CD14-positive monocyte (primary cell): Measurements from ENCODE around the gene AGGF1. TPM values are rescaled to one million over a fixed set of nuclear protein-coding genes. Genes with fewer than 3 reads are reported as not detected.
A peak's percentile ranks its signal among the peaks of the same experiment; 100 is the strongest.

Experiments
- DNase-seq, 3 donors: peaks; one replicate each; pipeline ENCODE4 v3.0.0-alpha.2; 2011 to 2022
- H2AFZ ChIP-seq: 2 replicates; pipeline ENCODE4 v1.6.0; 2012; ENCODE audit warnings: mild to moderate bottlenecking, low read depth, low read length, inconsistent platforms; ENCODE audit not compliant: insufficient read depth, poor library complexity, severe bottlenecking
- H3K27ac ChIP-seq, 2 donors: 1 replicate in 1 of 2; 2 replicates in 1 of 2; pipeline ENCODE4 v1.5.1; 2012 to 2013; ENCODE audit warnings: low read length in 2 of 2, control low read depth in 1 of 2, inconsistent platforms in 1 of 2, low read depth in 1 of 2, mild to moderate bottlenecking in 1 of 2
- H3K27me3 ChIP-seq, 2 donors: one replicate each; pipeline versions ENCODE4 v1.6.0 to v1.6.1; 2011 to 2013; ENCODE audit warnings: low read length in 2 of 2; ENCODE audit not compliant: control insufficient read depth in 2 of 2, insufficient read depth in 2 of 2
- H3K36me3 ChIP-seq, 2 donors: replicated peaks in 1 of 2; 1 replicate in 1 of 2; 2 replicates in 1 of 2; pipeline versions ENCODE4 v1.5.1 to v1.6.1; 2012 to 2013; ENCODE audit warnings: low read length in 2 of 2, control low read depth in 1 of 2, inconsistent platforms in 1 of 2, mild to moderate bottlenecking in 1 of 2; ENCODE audit not compliant: insufficient read depth in 2 of 2, control insufficient read depth in 1 of 2
- H3K4me1 ChIP-seq, 2 donors: 1 replicate in 1 of 2; 2 replicates in 1 of 2; pipeline versions ENCODE4 v1.5.1 to v1.6.1; 2012 to 2013; ENCODE audit warnings: low read length in 2 of 2, control low read depth in 1 of 2, inconsistent platforms in 1 of 2, mild to moderate bottlenecking in 1 of 2, moderate library complexity in 1 of 2; ENCODE audit not compliant: insufficient read depth in 2 of 2, control insufficient read depth in 1 of 2
- H3K4me2 ChIP-seq: replicated peaks from 2 replicates; pipeline ENCODE3; 2012; ENCODE audit warnings: low read length, moderate library complexity, mild to moderate bottlenecking; ENCODE audit not compliant: poor library complexity, severe bottlenecking; ENCODE audit errors: extremely low read depth
- H3K4me3 ChIP-seq, 3 experiments: fragments of 200-600 bp in 1 of 3; sonication (generic) in 1 of 3; replicated peaks in 1 of 3; 1 replicate in 2 of 3; 2 replicates in 1 of 3; pipeline ENCODE4 v1.5.1; 2011 to 2013; ENCODE audit warnings: low read length in 3 of 3, mild to moderate bottlenecking in 3 of 3, control low read depth in 2 of 3, low read depth in 2 of 3, inconsistent platforms in 1 of 3, moderate library complexity in 1 of 3
- H3K79me2 ChIP-seq: 2 replicates; pipeline ENCODE4 v1.6.0; 2012; ENCODE audit warnings: mild to moderate bottlenecking, control low read depth, inconsistent platforms, low read length, moderate library complexity; ENCODE audit not compliant: insufficient read depth
- H3K9ac ChIP-seq: 2 replicates; pipeline ENCODE4 v1.6.0; 2017; ENCODE audit warnings: low read length, mild to moderate bottlenecking; ENCODE audit not compliant: insufficient read depth, poor library complexity, severe bottlenecking
- H3K9me3 ChIP-seq, 2 donors: replicated peaks in 1 of 2; 1 replicate in 1 of 2; 2 replicates in 1 of 2; pipeline versions ENCODE4 v1.5.1 to v1.6.1; 2012 to 2013; ENCODE audit warnings: low read length in 2 of 2, control low read depth in 1 of 2; ENCODE audit not compliant: control insufficient read depth in 1 of 2, insufficient read depth in 1 of 2
- H4K20me1 ChIP-seq: 2 replicates; pipeline ENCODE4 v1.6.0; 2012; ENCODE audit warnings: mild to moderate bottlenecking, low read length, control low read depth, moderate library complexity; ENCODE audit not compliant: insufficient read depth
- H3K27ac Mint-ChIP-seq, 7 donors: one replicate each; pipeline ENCODE4 v1.8.0; 2020; ENCODE audit warnings: mild to moderate bottlenecking in 7 of 7, mixed read lengths in 7 of 7, moderate library complexity in 6 of 7, inconsistent platforms in 2 of 7
- H3K27me3 Mint-ChIP-seq, 3 donors: one replicate each; pipeline ENCODE4 v1.8.0; 2021 to 2022; ENCODE audit warnings: low read depth in 3 of 3, mild to moderate bottlenecking in 3 of 3, mixed read lengths in 3 of 3, moderate library complexity in 3 of 3, inconsistent platforms in 1 of 3
- H3K36me3 Mint-ChIP-seq, 2 donors: one replicate each; pipeline ENCODE4 v1.8.0; 2020; ENCODE audit warnings: mixed read lengths in 2 of 2, inconsistent platforms in 1 of 2, mild to moderate bottlenecking in 1 of 2
- H3K4me1 Mint-ChIP-seq: one replicate; pipeline ENCODE4 v1.8.0; 2020; ENCODE audit warnings: mild to moderate bottlenecking, mixed read lengths
- H3K4me3 Mint-ChIP-seq, 2 donors: one replicate each; pipeline ENCODE4 v1.8.0; 2020; ENCODE audit warnings: mild to moderate bottlenecking in 2 of 2, mixed read lengths in 2 of 2, moderate library complexity in 1 of 2
- H3K9me3 Mint-ChIP-seq, 7 donors: one replicate each; pipeline ENCODE4 v1.8.0; 2020 to 2022; ENCODE audit warnings: mixed read lengths in 7 of 7, mild to moderate bottlenecking in 6 of 7, moderate library complexity in 6 of 7, inconsistent platforms in 2 of 7
- WGBS: methylation state at CpG from one replicate; pipeline ENCODE4 v1.1.5; 2013; ENCODE audit warnings: missing lambda C conversion rate; ENCODE audit not compliant: insufficient coverage; 5-methylcytosine and 5-hydroxymethylcytosine counted together
- intact Hi-C, 2 donors: fragments of 100-400 bp; cut with micrococcal nuclease; formaldehyde crosslinking; loops; one replicate each; pipeline versions ENCODE4 v1.15.0 to v1.15.1; 2023
- polyA plus RNA-seq, 3 donors: library from polyadenylated mRNA; depleted of rRNA in 1 of 3; unstranded in 2 of 3; stranded (reverse) in 1 of 3; fragments of 300-500 nt in 2 of 3; fragments of >200 nt in 1 of 3; fragmentation: Illumina TruSeq in 2 of 3; gene quantifications; 1 replicate in 2 of 3; 2 replicates in 1 of 3; pipeline ENCODE4 v1.2.3, GENCODE V29; 2012 to 2021
- TF ChIP-seq, protein P1 (sequence below): fragments of 200-600 bp; IDR thresholded peaks from one replicate; pipeline ENCODE4 v1.8.0; 2022; ENCODE audit warnings: antibody characterized with exemption, mild to moderate bottlenecking

Gene AGGF1
- polyA plus RNA-seq, 3 donors, result 8.0 to 21.9 (median 13.0) TPM

DNA sequence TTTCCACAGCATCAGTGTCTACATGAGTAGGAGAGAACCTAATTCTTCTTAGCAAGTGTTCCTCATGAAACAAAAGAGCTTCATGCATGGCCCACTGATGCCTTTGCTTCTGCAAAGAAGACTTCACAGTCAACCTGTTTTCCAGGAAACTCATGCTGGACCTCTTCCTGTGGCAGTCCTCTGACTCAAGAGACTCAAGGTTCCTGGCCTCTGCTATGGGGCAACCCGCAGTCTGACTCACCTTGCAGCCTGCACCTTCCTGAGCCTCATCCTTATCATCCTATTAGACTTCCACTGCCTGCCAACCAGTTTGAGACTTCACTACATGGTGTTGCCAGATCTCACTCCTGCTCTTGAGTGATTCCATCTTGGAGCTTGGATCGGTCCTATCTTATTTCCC, 17.6 kb upstream of the AGGF1 start:
- Histone ChIP-seq H3K4me1 (no peaks in the 10 kb centered on the region), H3K9me3 (no peaks in the 10 kb centered on the region), H2AFZ (no peak overlapping the region), H3K4me3 (no peak overlapping the region), H3K79me2 (no peaks in the 10 kb centered on the region), H3K27me3 (no peaks in the 10 kb centered on the region), H3K27ac (no peak overlapping the region), H4K20me1 (no peaks in the 10 kb centered on the region), H3K9ac (no peak overlapping the region), H3K4me2 (no peak overlapping the region), H3K36me3 (no peaks in the 10 kb centered on the region)
- DNase-seq, result no peak
- Mint-ChIP-seq H3K9me3 (peaks cover 0 to 4% (median 0%) of the 10 kb centered on the region in 7 donors), H3K27ac (no peak overlapping the region), H3K27me3 (peaks cover 0 to 2% (median 0%) of the 10 kb centered on the region in 3 donors), H3K4me3 (no peak overlapping the region), H3K4me1 (no peaks in the 10 kb centered on the region), H3K36me3 (no peaks in the 10 kb centered on the region)
- intact Hi-C loops, result loop anchor here in 1 of 2 donors (10.0 kb wide), 1 partner anchor 148 kb away; no protein-coding TSS in a partner anchor
- TF ChIP-seq, protein P1, sequence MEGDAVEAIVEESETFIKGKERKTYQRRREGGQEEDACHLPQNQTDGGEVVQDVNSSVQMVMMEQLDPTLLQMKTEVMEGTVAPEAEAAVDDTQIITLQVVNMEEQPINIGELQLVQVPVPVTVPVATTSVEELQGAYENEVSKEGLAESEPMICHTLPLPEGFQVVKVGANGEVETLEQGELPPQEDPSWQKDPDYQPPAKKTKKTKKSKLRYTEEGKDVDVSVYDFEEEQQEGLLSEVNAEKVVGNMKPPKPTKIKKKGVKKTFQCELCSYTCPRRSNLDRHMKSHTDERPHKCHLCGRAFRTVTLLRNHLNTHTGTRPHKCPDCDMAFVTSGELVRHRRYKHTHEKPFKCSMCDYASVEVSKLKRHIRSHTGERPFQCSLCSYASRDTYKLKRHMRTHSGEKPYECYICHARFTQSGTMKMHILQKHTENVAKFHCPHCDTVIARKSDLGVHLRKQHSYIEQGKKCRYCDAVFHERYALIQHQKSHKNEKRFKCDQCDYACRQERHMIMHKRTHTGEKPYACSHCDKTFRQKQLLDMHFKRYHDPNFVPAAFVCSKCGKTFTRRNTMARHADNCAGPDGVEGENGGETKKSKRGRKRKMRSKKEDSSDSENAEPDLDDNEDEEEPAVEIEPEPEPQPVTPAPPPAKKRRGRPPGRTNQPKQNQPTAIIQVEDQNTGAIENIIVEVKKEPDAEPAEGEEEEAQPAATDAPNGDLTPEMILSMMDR, result no peak
- WGBS, result 63% methylated on average over 1 of the region's 2 CpGs

GRCh38 chr5:77015938-77016569, 14.2 kb upstream of the AGGF1 start:
- Histone ChIP-seq H3K9me3 (no peaks in the 10 kb centered on the region), H3K27ac (no peak overlapping the region), H3K4me1 (no peaks in the 10 kb centered on the region), H3K4me2 (no peak overlapping the region), H3K79me2 (no peaks in the 10 kb centered on the region), H3K27me3 (no peaks in the 10 kb centered on the region), H4K20me1 (no peaks in the 10 kb centered on the region), H3K4me3 (no peak overlapping the region), H3K9ac (no peak overlapping the region), H3K36me3 (no peaks in the 10 kb centered on the region), H2AFZ (no peak overlapping the region)
- H3K4me3 Mint-ChIP-seq, result no peak overlapping the region
- H3K4me1 Mint-ChIP-seq, result no peaks in the 10 kb centered on the region
- H3K9me3 Mint-ChIP-seq, result no peaks in the 10 kb centered on the region
- H3K36me3 Mint-ChIP-seq, result no peaks in the 10 kb centered on the region
- H3K27ac Mint-ChIP-seq, result no peak overlapping the region
- intact Hi-C loops, result loop anchor here in 1 of 2 donors (10.0 kb wide), 1 partner anchor 151 kb away; no protein-coding TSS in a partner anchor
- H3K27me3 Mint-ChIP-seq, result peaks cover 0 to 3% (median 2%) of the 10 kb centered on the region in 3 donors
- 0% methylated on average over 1 of the region's 3 CpGs for WGBS
- DNase-seq, result peak in 2 of 3 donors; percentile 22 to 23
- TF ChIP-seq, protein P1, result peak; percentile 27
